Heart left ventricle (tissue), 13 donors: ENCODE measurements around the gene ASPSCR1.

ENCODE experiments used
- CTCF ChIP-seq, 12 donors: fragments of 200-600 bp; sonication (generic) in 4 of 12; IDR thresholded peaks; one replicate each; pipeline versions ENCODE4 v1.5.0 to v1.8.0; 2018 to 2022; ENCODE audit warnings: antibody characterized with exemption in 12 of 12, mild to moderate bottlenecking in 5 of 12
- POLR2A ChIP-seq, 2 donors: fragments of 450-650 bp; IDR thresholded peaks; one replicate each; pipeline ENCODE4 v1.6.1; 2017; ENCODE audit warnings: antibody characterized with exemption in 2 of 2, mild to moderate bottlenecking in 2 of 2, moderate library complexity in 2 of 2
- donor health status: ischemic (EF 13 %, LVEDD 7.1; RV severe dilation, severe dysfunction).
- donor health status: DM: no; HTN: yes; CAD: no.
- donor health status: DM: no; HTN: no; CAD: no.
- donor health status: ischemic (EF 25% LVEDD 6.9; RV normal size, moderate dysfunction).
- donor health status: ischemic (EF 25% LVEDD 5.7; RV mildly dilated, moderate dysfunction).
- donor health status: ischemic (EF 35%, LVEDD 5.7; RV mildly dilated, moderate dysfunction).
- donor health status: nonischemic (EF 11% LVEDD 7.7; RV severe dilation, severe dysfunction).
- donor health status: DM: yes; HTN: yes; CAD: no.
- donor health status: PGD.
- donor health status: ischemic (EF 29% LVEDD 5.4; RV normal size, mild dysfunction).
- donor health status: nonischemic (EF 23%, LVEDD 6.1; RV moderate dilation, normal function).

- TF ChIP-seq CTCF (IDR thresholded peaks at IDR 0.05) (no peak), POLR2A (IDR thresholded peaks at IDR 0.05) (no peak)
Measured at GRCh38 chr17:82018989-82019689, 41.7 kb downstream of the ASPSCR1 start.
